ENCODE results near the gene RPS27.

RPS27 gene

GRCh38 chr1:153990468-153991150 lies at the start of gene RPS27:
Gene RPS27 (plus strand): TSS chr1:153990762. CDS start chr1:153990797, 35 bp downstream.
- DNase-seq: peak; percentile 82

- no peak for DNase-seq
Measured at GRCh38 chr1:153941826-153942725, 48.5 kb upstream of the RPS27 start.

GRCh38 chr1:153942766-153943549 lies 47.6 kb upstream of the RPS27 start:
- DNase-seq: no peak

GRCh38 chr1:153944005-153944826 lies 46.3 kb upstream of the RPS27 start:
- no peak for DNase-seq

GRCh38 chr1:153944827-153945117 lies 45.8 kb upstream of the RPS27 start:
- DNase-seq: no peak

- peak; percentile 66 for DNase-seq
Measured at GRCh38 chr1:153945131-153945794, 45.3 kb upstream of the RPS27 start.

- peak; percentile 59 for DNase-seq
Measured at GRCh38 chr1:153945795-153946621, 44.6 kb upstream of the RPS27 start.

- peak; percentile 76 for DNase-seq
Measured at GRCh38 chr1:153946622-153947241, 43.8 kb upstream of the RPS27 start, which contains the start of gene DENND4B. Gene DENND4B (minus strand): TSS chr1:153946718. CDS start chr1:153944374, 2,344 bp downstream.

GRCh38 chr1:153951183-153951582 lies 39.4 kb upstream of the RPS27 start:
- no peak for DNase-seq

- DNase-seq: no peak
Measured at GRCh38 chr1:153951801-153952200, 38.8 kb upstream of the RPS27 start.

GRCh38 chr1:153953859-153954365 lies 36.6 kb upstream of the RPS27 start:
- DNase-seq: no peak

GRCh38 chr1:153954826-153955225 lies 35.7 kb upstream of the RPS27 start:
- no peak for DNase-seq

GRCh38 chr1:153956997-153957715 lies 33.4 kb upstream of the RPS27 start:
- no peak for DNase-seq

- no peak for DNase-seq
Measured at GRCh38 chr1:153957744-153958110, 32.8 kb upstream of the RPS27 start.

GRCh38 chr1:153958111-153958960 lies 32.2 kb upstream of the RPS27 start, which contains the start of gene CRTC2:
Gene CRTC2 (minus strand): TSS chr1:153958612. CDS start chr1:153958497, 115 bp downstream.
- DNase-seq: peak; percentile 98

GRCh38 chr1:153958961-153959260 lies 31.7 kb upstream of the RPS27 start:
- no peak for DNase-seq

GRCh38 chr1:153959454-153959853 lies 31.1 kb upstream of the RPS27 start:
- DNase-seq: no peak

GRCh38 chr1:153960206-153960605 lies 30.4 kb upstream of the RPS27 start:
- DNase-seq: no peak

GRCh38 chr1:153961421-153961820 lies 29.1 kb upstream of the RPS27 start:
- no peak for DNase-seq

Measured in activated naive CD4-positive, alpha-beta T cell treated with anti-CD3 and anti-CD28 coated beads, Interleukin-2, amount 50 U/mL, for 16 hours (primary cell).